ENCODE data around the gene SREBF1.

SREBF1 gene

GRCh38 chr17:17836818-17837379 is at the start of gene SREBF1:
Gene SREBF1, minus strand, starts transcription at chr17:17836986. Its CDS starts 169 bp downstream, at chr17:17836817.
- no peaks in the 10 kb centered on the region for H3K9me3 ChIP-seq (ENCODE audit: control insufficient read depth in 2 of 2, low read length in 2 of 2)
- peak within 1 kb of the TSS; percentile 96 for H3K27ac ChIP-seq (ENCODE audit: low read length)
- H3K9ac ChIP-seq (ENCODE audit: low read length in 2 of 2), result peak within 1 kb of the TSS; percentile 95 to 96
- H3K4me3 ChIP-seq (ENCODE audit: low read length in 2 of 2), result peak within 1 kb of the TSS; percentile 54 to 90
- H3K4me1 ChIP-seq (ENCODE audit: control insufficient read depth, insufficient read depth, low read length), result peaks cover 64% of the 10 kb centered on the region
- H3K36me3 ChIP-seq (ENCODE audit: control insufficient read depth in 2 of 2, insufficient read depth in 2 of 2, low read length in 2 of 2), result no peaks in the 10 kb centered on the region
- H3K27me3 ChIP-seq (ENCODE audit: control insufficient read depth in 1 of 2, insufficient read depth in 2 of 2, low read length in 2 of 2), result no peaks in the 10 kb centered on the region

DNA sequence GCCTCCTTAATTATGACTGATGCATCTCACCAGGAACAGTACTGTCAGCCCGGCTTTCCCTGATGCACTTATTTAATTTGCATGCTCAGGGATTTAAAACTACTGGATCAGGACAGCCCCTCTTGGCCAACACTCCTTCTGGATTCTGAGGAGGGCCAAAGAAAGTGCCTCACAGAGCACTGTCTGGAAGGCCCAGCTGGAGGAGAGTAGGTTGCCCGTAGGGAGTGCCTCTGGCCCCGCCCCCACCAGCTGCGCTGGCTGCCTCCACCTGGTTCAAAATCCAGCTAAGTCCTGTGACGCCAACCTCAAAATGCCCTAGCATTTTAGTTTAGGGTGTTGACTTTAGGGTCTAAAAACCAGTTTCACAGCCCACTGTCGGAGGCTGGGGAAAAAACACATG is 49.4 kb upstream of the SREBF1 start:
- H3K27me3 ChIP-seq (ENCODE audit: control insufficient read depth in 1 of 2, insufficient read depth in 2 of 2, low read length in 2 of 2), result no peaks in the 10 kb centered on the region
- H3K27ac ChIP-seq (ENCODE audit: low read length), result no peak overlapping the region
- peaks cover 24 to 40% of the 10 kb centered on the region in 2 donors for H3K36me3 ChIP-seq (ENCODE audit: control insufficient read depth in 2 of 2, insufficient read depth in 2 of 2, low read length in 2 of 2)
- H3K9me3 ChIP-seq (ENCODE audit: control insufficient read depth in 2 of 2, low read length in 2 of 2), result no peaks in the 10 kb centered on the region
- H3K4me1 ChIP-seq (ENCODE audit: control insufficient read depth, insufficient read depth, low read length), result no peaks in the 10 kb centered on the region
- no peak overlapping the region for H3K4me3 ChIP-seq (ENCODE audit: low read length in 2 of 2)
- H3K9ac ChIP-seq (ENCODE audit: low read length in 2 of 2), result no peak overlapping the region

DNA sequence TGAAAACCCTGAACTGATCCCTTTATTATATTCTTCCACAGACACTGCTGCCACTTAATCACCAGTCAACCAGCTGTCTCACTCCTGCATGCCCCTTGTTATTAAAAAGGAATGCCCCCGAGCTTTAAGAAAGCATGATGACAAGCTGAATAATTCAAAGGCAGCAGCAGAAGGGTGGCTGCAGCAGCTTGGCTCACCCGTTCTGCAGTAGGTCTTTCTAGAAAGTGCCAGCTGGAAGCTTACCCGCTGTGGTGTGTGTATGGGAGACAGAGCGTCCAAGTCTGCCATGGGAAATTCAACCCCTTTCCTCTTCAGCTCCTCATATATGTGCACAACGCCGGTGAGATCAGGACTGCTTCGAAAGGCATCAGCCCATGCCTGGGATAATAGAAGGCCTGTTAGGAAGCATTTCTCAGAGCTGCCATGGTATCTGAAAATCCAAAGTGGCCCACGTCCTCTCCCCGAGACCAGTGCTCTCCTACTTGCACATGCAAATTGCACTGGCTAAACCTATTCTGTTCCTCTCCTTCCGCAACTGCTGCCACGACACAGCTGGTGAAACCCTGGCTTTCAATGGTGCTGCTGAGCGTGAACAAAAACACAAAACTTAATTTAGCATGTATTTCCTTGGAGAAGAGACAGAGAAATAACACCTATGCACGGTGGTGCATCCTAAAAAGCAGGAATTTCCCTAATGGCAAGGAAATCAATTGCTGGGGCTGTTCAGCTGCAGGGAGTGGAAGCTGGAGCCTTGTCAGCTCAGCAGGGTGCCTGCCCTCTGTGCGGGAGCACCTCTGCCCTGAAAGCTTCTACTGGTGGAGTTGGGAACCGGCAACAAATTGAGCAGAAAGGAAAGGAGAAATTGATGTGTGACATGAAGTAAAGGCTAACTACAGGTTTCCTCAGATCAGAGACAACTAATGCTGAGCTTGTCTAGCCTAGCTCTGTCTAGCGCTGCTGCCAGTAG is 47.9 kb upstream of the SREBF1 start:
- Histone ChIP-seq H3K9ac (ENCODE audit: low read length in 2 of 2) (no peak overlapping the region), H3K9me3 (ENCODE audit: control insufficient read depth in 2 of 2, low read length in 2 of 2) (no peaks in the 10 kb centered on the region), H3K27me3 (ENCODE audit: control insufficient read depth in 1 of 2, insufficient read depth in 2 of 2, low read length in 2 of 2) (no peaks in the 10 kb centered on the region), H3K36me3 (ENCODE audit: control insufficient read depth in 2 of 2, insufficient read depth in 2 of 2, low read length in 2 of 2) (peaks cover 30 to 45% of the 10 kb centered on the region in 2 donors), H3K27ac (ENCODE audit: low read length) (no peak overlapping the region), H3K4me3 (ENCODE audit: low read length in 2 of 2) (no peak overlapping the region), H3K4me1 (ENCODE audit: control insufficient read depth, insufficient read depth, low read length) (peaks cover 10% of the 10 kb centered on the region)

GRCh38 chr17:17883801-17884200 is 47.0 kb upstream of the SREBF1 start:
- Histone ChIP-seq H3K4me1 (ENCODE audit: control insufficient read depth, insufficient read depth, low read length) (peaks cover 17% of the 10 kb centered on the region), H3K27me3 (ENCODE audit: control insufficient read depth in 1 of 2, insufficient read depth in 2 of 2, low read length in 2 of 2) (no peaks in the 10 kb centered on the region), H3K9ac (ENCODE audit: low read length in 2 of 2) (no peak overlapping the region), H3K36me3 (ENCODE audit: control insufficient read depth in 2 of 2, insufficient read depth in 2 of 2, low read length in 2 of 2) (peaks cover 30 to 51% of the 10 kb centered on the region in 2 donors), H3K9me3 (ENCODE audit: control insufficient read depth in 2 of 2, low read length in 2 of 2) (no peaks in the 10 kb centered on the region), H3K27ac (ENCODE audit: low read length) (no peak overlapping the region), H3K4me3 (ENCODE audit: low read length in 2 of 2) (no peak overlapping the region)

GRCh38 chr17:17882082-17882581 is 45.3 kb upstream of the SREBF1 start:
- no peaks in the 10 kb centered on the region for H3K9me3 ChIP-seq (ENCODE audit: control insufficient read depth in 2 of 2, low read length in 2 of 2)
- peaks cover 29 to 49% of the 10 kb centered on the region in 2 donors for H3K36me3 ChIP-seq (ENCODE audit: control insufficient read depth in 2 of 2, insufficient read depth in 2 of 2, low read length in 2 of 2)
- no peak overlapping the region for H3K27ac ChIP-seq (ENCODE audit: low read length)
- H3K9ac ChIP-seq (ENCODE audit: low read length in 2 of 2), result no peak overlapping the region
- H3K4me1 ChIP-seq (ENCODE audit: control insufficient read depth, insufficient read depth, low read length), result peaks cover 33% of the 10 kb centered on the region
- no peak overlapping the region for H3K4me3 ChIP-seq (ENCODE audit: low read length in 2 of 2)
- H3K27me3 ChIP-seq (ENCODE audit: control insufficient read depth in 1 of 2, insufficient read depth in 2 of 2, low read length in 2 of 2), result no peaks in the 10 kb centered on the region

DNA sequence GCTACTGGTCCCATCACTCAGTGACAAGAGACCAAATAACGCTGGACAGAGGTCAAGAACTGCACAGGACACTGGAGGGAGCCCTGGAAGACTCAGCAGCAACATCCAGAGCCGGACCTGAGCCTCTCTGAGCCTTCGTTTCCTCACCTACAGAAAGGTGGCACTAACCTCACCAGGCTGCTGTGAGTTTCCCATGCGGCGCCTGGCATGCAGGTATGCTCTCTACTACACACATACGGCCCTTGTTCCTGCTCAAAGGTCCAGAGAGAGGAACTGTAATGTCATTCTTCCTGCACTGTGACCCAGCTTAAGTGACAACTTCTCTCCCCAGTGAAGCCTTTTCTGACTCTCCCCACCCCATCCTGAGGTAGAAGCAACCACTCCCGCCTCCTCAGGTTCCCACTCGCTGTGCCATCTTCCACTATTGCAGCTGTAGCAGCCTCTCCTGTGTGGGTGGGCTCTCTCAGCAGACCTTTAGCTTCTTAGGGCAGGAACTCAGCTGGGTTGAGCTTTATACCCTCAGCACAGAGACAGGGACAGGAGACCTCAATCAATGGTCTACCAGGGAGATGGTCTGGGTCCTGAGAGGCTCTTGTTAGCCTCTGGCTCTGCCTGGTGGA is 43.9 kb upstream of the SREBF1 start:
- peaks cover 32 to 49% of the 10 kb centered on the region in 2 donors for H3K36me3 ChIP-seq (ENCODE audit: control insufficient read depth in 2 of 2, insufficient read depth in 2 of 2, low read length in 2 of 2)
- no peak overlapping the region for H3K27ac ChIP-seq (ENCODE audit: low read length)
- no peaks in the 10 kb centered on the region for H3K27me3 ChIP-seq (ENCODE audit: control insufficient read depth in 1 of 2, insufficient read depth in 2 of 2, low read length in 2 of 2)
- H3K9ac ChIP-seq (ENCODE audit: low read length in 2 of 2), result no peak overlapping the region
- peaks cover 48% of the 10 kb centered on the region for H3K4me1 ChIP-seq (ENCODE audit: control insufficient read depth, insufficient read depth, low read length)
- no peaks in the 10 kb centered on the region for H3K9me3 ChIP-seq (ENCODE audit: control insufficient read depth in 2 of 2, low read length in 2 of 2)
- no peak overlapping the region for H3K4me3 ChIP-seq (ENCODE audit: low read length in 2 of 2)

GRCh38 chr17:17877529-17878358 is 41.0 kb upstream of the SREBF1 start:
- peaks cover 22 to 31% of the 10 kb centered on the region in 2 donors for H3K36me3 ChIP-seq (ENCODE audit: control insufficient read depth in 2 of 2, insufficient read depth in 2 of 2, low read length in 2 of 2)
- H3K27me3 ChIP-seq (ENCODE audit: control insufficient read depth in 1 of 2, insufficient read depth in 2 of 2, low read length in 2 of 2), result no peaks in the 10 kb centered on the region
- no peaks in the 10 kb centered on the region for H3K9me3 ChIP-seq (ENCODE audit: control insufficient read depth in 2 of 2, low read length in 2 of 2)
- peak overlapping the region in 1 of 2 donors; percentile 62 for H3K9ac ChIP-seq (ENCODE audit: low read length in 2 of 2)
- H3K4me1 ChIP-seq (ENCODE audit: control insufficient read depth, insufficient read depth, low read length), result peaks cover 56% of the 10 kb centered on the region
- H3K4me3 ChIP-seq (ENCODE audit: low read length in 2 of 2), result peak overlapping the region; percentile 51 to 64
- H3K27ac ChIP-seq (ENCODE audit: low read length), result peak overlapping the region; percentile 93

DNA sequence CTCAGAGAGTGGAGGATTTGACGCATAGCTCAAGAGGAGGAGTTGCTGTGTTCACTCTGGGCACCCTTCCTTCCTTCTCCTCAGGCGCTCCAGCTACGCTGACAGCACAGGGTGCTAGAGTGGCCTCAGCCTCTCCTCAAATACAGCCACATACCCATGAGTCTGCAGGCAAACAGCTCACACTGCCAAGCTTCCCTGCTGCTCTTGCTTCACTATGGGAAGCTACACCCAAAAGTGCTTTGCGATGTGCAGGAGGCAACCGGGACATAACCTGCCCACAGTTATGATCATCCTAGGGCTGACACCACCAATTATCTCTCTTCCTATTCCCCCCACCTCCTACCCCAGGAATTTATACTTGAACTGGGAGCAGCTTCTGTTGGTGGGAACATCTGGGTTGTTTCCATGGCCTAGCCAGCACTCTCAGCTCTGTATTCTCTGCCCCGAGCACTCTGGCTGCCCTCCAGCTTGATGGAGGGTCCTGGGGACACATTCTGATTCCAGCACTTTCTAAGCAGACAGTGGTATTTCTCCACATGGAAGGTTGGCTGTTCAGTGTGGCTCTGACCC is 40.3 kb upstream of the SREBF1 start:
- H3K9me3 ChIP-seq (ENCODE audit: control insufficient read depth in 2 of 2, low read length in 2 of 2), result no peaks in the 10 kb centered on the region
- no peaks in the 10 kb centered on the region for H3K27me3 ChIP-seq (ENCODE audit: control insufficient read depth in 1 of 2, insufficient read depth in 2 of 2, low read length in 2 of 2)
- H3K4me3 ChIP-seq (ENCODE audit: low read length in 2 of 2), result peak overlapping the region; percentile 51 to 64
- H3K36me3 ChIP-seq (ENCODE audit: control insufficient read depth in 2 of 2, insufficient read depth in 2 of 2, low read length in 2 of 2), result peaks cover 15 to 24% of the 10 kb centered on the region in 2 donors
- peak overlapping the region; percentile 93 for H3K27ac ChIP-seq (ENCODE audit: low read length)
- H3K9ac ChIP-seq (ENCODE audit: low read length in 2 of 2), result peak overlapping the region in 1 of 2 donors; percentile 62
- H3K4me1 ChIP-seq (ENCODE audit: control insufficient read depth, insufficient read depth, low read length), result peaks cover 56% of the 10 kb centered on the region

GRCh38 chr17:17874478-17874877 is 37.7 kb upstream of the SREBF1 start:
- H3K9me3 ChIP-seq (ENCODE audit: control insufficient read depth in 2 of 2, low read length in 2 of 2), result no peaks in the 10 kb centered on the region
- H3K4me1 ChIP-seq (ENCODE audit: control insufficient read depth, insufficient read depth, low read length), result peaks cover 50% of the 10 kb centered on the region
- peaks cover 5 to 14% of the 10 kb centered on the region in 2 donors for H3K36me3 ChIP-seq (ENCODE audit: control insufficient read depth in 2 of 2, insufficient read depth in 2 of 2, low read length in 2 of 2)
- no peak overlapping the region for H3K4me3 ChIP-seq (ENCODE audit: low read length in 2 of 2)
- peak overlapping the region; percentile 55 for H3K27ac ChIP-seq (ENCODE audit: low read length)
- no peaks in the 10 kb centered on the region for H3K27me3 ChIP-seq (ENCODE audit: control insufficient read depth in 1 of 2, insufficient read depth in 2 of 2, low read length in 2 of 2)
- no peak overlapping the region for H3K9ac ChIP-seq (ENCODE audit: low read length in 2 of 2)
